ENCODE measurements around the gene SYNE3. TPM values are rescaled to one million over a fixed set of nuclear protein-coding genes. Genes with fewer than 3 reads are reported as not detected.

SYNE3 gene
- total and polyA plus RNA-seq, 10 of the 15 experiments (the other 5 are each of a cell fraction or from before 2014, with no cell fraction given): 1.4 to 44.1 (median 13.4) TPM

DNA sequence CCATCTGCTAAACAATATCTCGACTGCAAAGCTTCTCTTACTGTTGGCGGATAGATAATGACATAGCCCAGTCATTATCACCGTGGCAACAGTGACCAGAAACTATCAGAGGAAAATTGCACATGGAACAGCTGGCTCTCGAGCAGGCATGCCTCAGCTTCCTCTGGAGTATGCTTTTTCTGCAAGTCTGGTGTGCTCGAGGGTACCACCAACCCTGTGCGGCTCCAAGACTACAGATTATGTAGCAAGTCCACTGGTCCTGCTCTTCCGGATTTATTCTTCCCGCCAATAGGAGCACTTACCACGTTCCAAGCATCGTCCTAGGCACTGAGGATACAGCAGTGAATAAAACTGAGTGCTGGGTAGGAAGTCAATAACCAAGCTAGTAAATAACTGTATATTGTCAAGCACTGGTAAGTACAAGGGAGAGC is 17.0 kb upstream of the SYNE3 start:
- peak overlapping the region; percentile 20; the same call in 1 of the 2 replicates for H2AFZ ChIP-seq (ENCODE audit: control insufficient read depth, low read depth, low read length)
- POLR2A ChIA-PET: interaction anchor here (0.6 to 1.9 kb wide), 5 partner anchors 15 to 1544 kb away, joined by 3 to 8 read pairs (median 4); partner anchors contain the start of gene SYNE3
- H3K4me2 ChIP-seq (ENCODE audit: control insufficient read depth, insufficient read depth): peak overlapping the region; percentile 93
- no peaks in the 10 kb centered on the region for H3K9me3 ChIP-seq (replicated peaks; ENCODE audit: control insufficient read depth, insufficient read depth, low read length)
- CTCF ChIA-PET: interaction anchor here (0.6 to 12.1 kb wide), 7 partner anchors 10 to 111 kb away, joined by 3 to 118 read pairs (median 7); no protein-coding TSS in a partner anchor
- H3K79me2 ChIP-seq (ENCODE audit: control insufficient read depth, insufficient read depth, low read length): peaks cover 72% of the 10 kb centered on the region
- intact Hi-C loops (cut with micrococcal nuclease; ENCODE audit: unreplicated experiment): loop anchor here (5.0 to 10.0 kb wide), 2 partner anchors 36 to 379 kb away; partner anchors contain the start of gene DICER1
- no peaks in the 10 kb centered on the region for H3K27me3 ChIP-seq (replicated peaks in 1 of 2; ENCODE audit: control insufficient read depth in 2 of 2, insufficient read depth in 2 of 2, low read length in 1 of 2)
- FAIRE-seq (no peak), ATAC-seq (peak; percentile 2), DNase-seq (ENCODE audit: low read depth, low spot score) (no peak)
- peak overlapping the region; percentile 93 for H3K4me3 ChIP-seq
- no TSS peak for BruUV-seq (replicated peaks)
- RAD21 ChIA-PET (ENCODE audit: unreplicated experiment): interaction anchor here (0.7 to 2.3 kb wide), 5 partner anchors 11 to 106 kb away, joined by 3 to 10 read pairs (median 4); no protein-coding TSS in a partner anchor
- TF ChIP-seq PML (IDR thresholded peaks at IDR 0.05; ENCODE audit: low read length): no peak
- TF ChIP-seq SRF (IDR thresholded peaks at IDR 0.05; ENCODE audit: low read depth in 2 of 2, low read length in 2 of 2): no peak
- 0 out of 2 replicates have a peak, but pooled peaks have one; percentile 24 for TF ChIP-seq MXI1 (IDR thresholded peaks at IDR 0.05; ENCODE audit: low read depth, low read length)
- TF ChIP-seq SMAD5 (IDR thresholded peaks at IDR 0.05; ENCODE audit: low read depth): 0 out of 2 replicates have a peak, but pooled peaks have one; percentile 15
- TF ChIP-seq, protein P1, sequence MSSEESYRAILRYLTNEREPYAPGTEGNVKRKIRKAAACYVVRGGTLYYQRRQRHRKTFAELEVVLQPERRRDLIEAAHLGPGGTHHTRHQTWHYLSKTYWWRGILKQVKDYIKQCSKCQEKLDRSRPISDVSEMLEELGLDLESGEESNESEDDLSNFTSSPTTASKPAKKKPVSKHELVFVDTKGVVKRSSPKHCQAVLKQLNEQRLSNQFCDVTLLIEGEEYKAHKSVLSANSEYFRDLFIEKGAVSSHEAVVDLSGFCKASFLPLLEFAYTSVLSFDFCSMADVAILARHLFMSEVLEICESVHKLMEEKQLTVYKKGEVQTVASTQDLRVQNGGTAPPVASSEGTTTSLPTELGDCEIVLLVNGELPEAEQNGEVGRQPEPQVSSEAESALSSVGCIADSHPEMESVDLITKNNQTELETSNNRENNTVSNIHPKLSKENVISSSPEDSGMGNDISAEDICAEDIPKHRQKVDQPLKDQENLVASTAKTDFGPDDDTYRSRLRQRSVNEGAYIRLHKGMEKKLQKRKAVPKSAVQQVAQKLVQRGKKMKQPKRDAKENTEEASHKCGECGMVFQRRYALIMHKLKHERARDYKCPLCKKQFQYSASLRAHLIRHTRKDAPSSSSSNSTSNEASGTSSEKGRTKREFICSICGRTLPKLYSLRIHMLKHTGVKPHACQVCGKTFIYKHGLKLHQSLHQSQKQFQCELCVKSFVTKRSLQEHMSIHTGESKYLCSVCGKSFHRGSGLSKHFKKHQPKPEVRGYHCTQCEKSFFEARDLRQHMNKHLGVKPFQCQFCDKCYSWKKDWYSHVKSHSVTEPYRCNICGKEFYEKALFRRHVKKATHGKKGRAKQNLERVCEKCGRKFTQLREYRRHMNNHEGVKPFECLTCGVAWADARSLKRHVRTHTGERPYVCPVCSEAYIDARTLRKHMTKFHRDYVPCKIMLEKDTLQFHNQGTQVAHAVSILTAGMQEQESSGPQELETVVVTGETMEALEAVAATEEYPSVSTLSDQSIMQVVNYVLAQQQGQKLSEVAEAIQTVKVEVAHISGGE (CRISPR knock-in tag; IDR thresholded peaks at IDR 0.05): no peak
- no peak for TF ChIP-seq ZNF24 (IDR thresholded peaks at IDR 0.05)
- TF ChIP-seq MEF2B (IDR thresholded peaks at IDR 0.05; ENCODE audit: partially characterized antibody, poor library complexity, severe bottlenecking): no peak
- 0 out of 2 replicates have a peak, but pooled peaks have one; percentile 27 for TF ChIP-seq POLR2A (IDR thresholded peaks at IDR 0.05; ENCODE audit: low read depth, low read length)
- TF ChIP-seq JUND (IDR thresholded peaks at IDR 0.05; ENCODE audit: low read depth, low read length): no peak
- TF ChIP-seq POU2F2 (IDR thresholded peaks at IDR 0.05; ENCODE audit: borderline replicate concordance, low read depth, low read length): no peak
- TF ChIP-seq BMI1 (IDR thresholded peaks at IDR 0.05; ENCODE audit: borderline replicate concordance): peak; percentile 33; the same call in 1 of the 2 replicates
- TF ChIP-seq MTA3 (IDR thresholded peaks at IDR 0.05; ENCODE audit: borderline replicate concordance, low read length): 0 out of 2 replicates have a peak, but pooled peaks have one; percentile 39
- TF ChIP-seq GABPA (IDR thresholded peaks at IDR 0.05; ENCODE audit: low read depth): no peak
- no peak for TF ChIP-seq TBL1XR1 (IDR thresholded peaks at IDR 0.05; ENCODE audit: low read depth, low read length)
- 0 out of 2 replicates have a peak, but pooled peaks have one; percentile 31 for TF ChIP-seq NFYB (IDR thresholded peaks at IDR 0.05; ENCODE audit: insufficient read depth, low read depth, low read length)
- peak overlapping the region; percentile 91 for H3K9ac ChIP-seq (ENCODE audit: control insufficient read depth, insufficient read depth, low read length)
- H3K4me1 ChIP-seq (ENCODE audit: control insufficient read depth, insufficient read depth, low read length): peaks cover 8% of the 10 kb centered on the region; the same call in 1 of the 2 replicates
- H3K36me3 ChIP-seq (ENCODE audit: control insufficient read depth in 2 of 2, insufficient read depth in 2 of 2, low read length in 1 of 2): no peaks in the 10 kb centered on the region; a peak in 1 of 4 replicates
- peak overlapping the region; percentile 87 for H3K27ac ChIP-seq (ENCODE audit: control insufficient read depth, insufficient read depth)
- SMC1A ChIA-PET (ENCODE audit: uncharacterized antibody, unreplicated experiment): interaction anchor here (0.8 to 4.0 kb wide), 7 partner anchors 13 to 91 kb away, joined by 3 to 25 read pairs (median 4); partner anchors contain the start of gene SYNE3
- H4K20me1 ChIP-seq (ENCODE audit: control insufficient read depth, insufficient read depth): 0 out of 2 replicates have a peak, but pooled peaks cover 2% of the 10 kb centered on the region
- under 1% methylated on average over 10 of the region's 10 CpGs for WGBS (ENCODE audit: insufficient coverage, insufficient replicate concordance, low lambda C conversion rate, missing lambda C conversion rate)
- in situ Hi-C loops (cut with MboI): loop anchor here (5.0 kb wide), 1 partner anchor 91 kb away; no protein-coding TSS in a partner anchor

Data from GM12878 (cell line).